IMR-90 (cell line): ENCODE results near the gene TRDN. TPM values are rescaled to one million over a fixed set of nuclear protein-coding genes. Genes with fewer than 3 reads are reported as not detected.

Experiments
- ATAC-seq: fragments of 200-7000 bp; cut with Tn5 transposase; 2 replicates; pipeline ENCODE4 v1.9.1; 2020; ENCODE audit warnings: low read depth, mild to moderate bottlenecking, moderate library complexity
- BruUV-seq: library from RNA; stranded (reverse); fragments of 400-500 nt; replicated peaks from 2 replicates; lab custom pipeline; 2021; lab: Mats Ljungman, UMichigan
- CTCF ChIA-PET: fragments of 300-600 bp; formaldehyde crosslinking; extraction: SDS; loops from one replicate; lab custom pipeline; 2021; ENCODE audit warnings: antibody characterized with exemption; lab: Yijun Ruan, JAX
- POLR2A ChIA-PET: fragments of 300-600 bp; sonication (Branson Sonifier 250); formaldehyde crosslinking; loops from one replicate; lab custom pipeline; 2022; ENCODE audit warnings: antibody characterized with exemption; ENCODE audit not compliant: unreplicated experiment; lab: Charles Lee
- DNase-seq: peaks from one replicate; pipeline ENCODE4 v3.0.0; 2013
- H2AFZ ChIP-seq: replicated peaks from 2 replicates; pipeline ENCODE3; 2013; ENCODE audit warnings: low read length, mild to moderate bottlenecking; ENCODE audit not compliant: poor library complexity
- H2AK5ac ChIP-seq: 2 replicates; pipeline ENCODE4 v1.6.1; 2013; ENCODE audit warnings: low read depth, low read length, inconsistent platforms
- H2AK9ac ChIP-seq: replicated peaks from 2 replicates; pipeline ENCODE3; 2013; ENCODE audit warnings: mild to moderate bottlenecking, low read depth, low read length, moderate library complexity; ENCODE audit not compliant: poor library complexity
- H2BK120ac ChIP-seq: 2 replicates; pipeline ENCODE4 v1.6.1; 2013; ENCODE audit warnings: low read depth, low read length, inconsistent platforms
- H2BK15ac ChIP-seq: 3 replicates; pipeline ENCODE4 v1.6.1; 2013; ENCODE audit warnings: low read depth, low read length, inconsistent platforms
- H2BK20ac ChIP-seq: 2 replicates; pipeline ENCODE4 v1.6.1; 2013; ENCODE audit warnings: low read depth, mild to moderate bottlenecking, inconsistent platforms, low read length, moderate library complexity
- H2BK5ac ChIP-seq: 2 replicates; pipeline ENCODE4 v1.6.1; 2013; ENCODE audit warnings: mild to moderate bottlenecking, low read depth, low read length, inconsistent platforms; ENCODE audit not compliant: poor library complexity, severe bottlenecking
- H3K14ac ChIP-seq: replicated peaks from 2 replicates; pipeline ENCODE4 v1.6.1; 2013; ENCODE audit warnings: low read depth, low read length, inconsistent platforms
- H3K18ac ChIP-seq: 2 replicates; pipeline ENCODE4 v1.6.1; 2013; ENCODE audit warnings: low read depth, low read length, control low read depth
- H3K23ac ChIP-seq: 2 replicates; pipeline ENCODE4 v1.6.1; 2013; ENCODE audit warnings: low read depth, low read length, inconsistent platforms
- H3K27ac ChIP-seq: 2 replicates; pipeline ENCODE4 v1.5.1; 2013; ENCODE audit warnings: mild to moderate bottlenecking, control low read depth, low read length; ENCODE audit not compliant: insufficient read depth
- H3K27me3 ChIP-seq: 2 replicates; pipeline ENCODE4 v1.6.1; 2013; ENCODE audit warnings: low read length; ENCODE audit not compliant: control insufficient read depth, insufficient read depth
- H3K36me3 ChIP-seq: 2 replicates; pipeline ENCODE4 v1.6.1; 2013; ENCODE audit warnings: low read length, mixed read lengths; ENCODE audit not compliant: control insufficient read depth, insufficient read depth
- H3K4ac ChIP-seq: 2 replicates; pipeline ENCODE4 v1.6.1; 2013; ENCODE audit warnings: low read depth, low read length, inconsistent platforms
- H3K4me1 ChIP-seq: 2 replicates; pipeline ENCODE4 v1.6.1; 2013; ENCODE audit warnings: low read length, mixed read lengths; ENCODE audit not compliant: control insufficient read depth, insufficient read depth
- H3K4me2 ChIP-seq: 2 replicates; pipeline ENCODE4 v1.6.1; 2013; ENCODE audit warnings: low read depth, mild to moderate bottlenecking, control low read depth, low read length, moderate library complexity
- H3K4me3 ChIP-seq: 2 replicates; pipeline ENCODE4 v1.5.1; 2013; ENCODE audit warnings: low read depth, mild to moderate bottlenecking, control low read depth, low read length, moderate library complexity; ENCODE audit not compliant: insufficient read depth
- H3K56ac ChIP-seq: 2 replicates; pipeline ENCODE4 v1.6.1; 2013; ENCODE audit warnings: low read length, inconsistent platforms; ENCODE audit not compliant: insufficient read depth; ENCODE audit errors: extremely low read depth
- H3K79me1 ChIP-seq, 2 experiments: 2 replicates each; pipeline ENCODE4 v1.6.1; 2013; ENCODE audit warnings: low read length in 2 of 2, inconsistent platforms in 1 of 2, low read depth in 1 of 2
- H3K9ac ChIP-seq: 2 replicates; pipeline ENCODE4 v1.6.1; 2013; ENCODE audit warnings: low read depth, low read length, control low read depth
- H3K9me1 ChIP-seq: 2 replicates; pipeline ENCODE4 v1.6.1; 2013; ENCODE audit warnings: low read length, inconsistent platforms; ENCODE audit not compliant: insufficient read depth
- H3K9me3 ChIP-seq: 2 replicates; pipeline ENCODE4 v1.6.1; 2013; ENCODE audit warnings: low read length; ENCODE audit not compliant: control insufficient read depth, insufficient read depth
- H4K20me1 ChIP-seq: 2 replicates; pipeline ENCODE4 v1.6.1; 2013; ENCODE audit warnings: low read length, inconsistent platforms; ENCODE audit not compliant: insufficient read depth
- H4K5ac ChIP-seq: 2 replicates; pipeline ENCODE4 v1.6.1; 2013; ENCODE audit warnings: mild to moderate bottlenecking, low read depth, low read length, control low read depth
- H4K8ac ChIP-seq, 2 experiments: 2 replicates each; pipeline ENCODE4 v1.6.1; 2013; ENCODE audit warnings: low read depth in 2 of 2, low read length in 2 of 2, control low read depth in 1 of 2, inconsistent platforms in 1 of 2
- H4K91ac ChIP-seq: 2 replicates; pipeline ENCODE4 v1.6.1; 2013; ENCODE audit warnings: low read depth, low read length, inconsistent platforms; ENCODE audit not compliant: insufficient read depth
- CHD1 ChIP-seq: IDR thresholded peaks from 2 replicates; pipeline ENCODE4 v1.6.1; 2012; ENCODE audit warnings: low read depth, low read length, improper control_type of control experiment
- FOS ChIP-seq: fragments of 150-350 bp; IDR thresholded peaks from 2 replicates; pipeline ENCODE4 v1.6.1; 2016; ENCODE audit warnings: low read depth, low read length
- MXI1 ChIP-seq: IDR thresholded peaks from 2 replicates; pipeline ENCODE4 v1.6.1; 2012; ENCODE audit warnings: low read depth, mild to moderate bottlenecking, low read length, moderate library complexity, borderline replicate concordance
- RAD21 ChIP-seq: IDR thresholded peaks from 2 replicates; pipeline ENCODE4 v1.6.1; 2012; ENCODE audit warnings: low read length, improper control_type of control experiment
- USF2 ChIP-seq: fragments of 150-350 bp; IDR thresholded peaks from 2 replicates; pipeline ENCODE4 v1.6.1; 2017; ENCODE audit warnings: mild to moderate bottlenecking, antibody characterized with exemption, low read length, low read depth
- WGBS, 2 experiments: methylation state at CpG; one replicate each; pipeline versions ENCODE4 v1.1.5 to v1.1.7; 2013; ENCODE audit warnings: missing lambda C conversion rate in 2 of 2; ENCODE audit not compliant: insufficient read length in 1 of 2; ENCODE audit errors: extremely low coverage in 2 of 2; 5-methylcytosine and 5-hydroxymethylcytosine counted together
- dilution Hi-C: fragments of 300-500 bp; cut with HindIII; formaldehyde crosslinking; loops from one replicate; pipeline ENCODE4 v1.14.3; 2018; ENCODE audit warnings: low sequenced_read_pairs; ENCODE audit not compliant: unreplicated experiment
- in situ Hi-C: fragments of 300-500 bp; cut with MboI; formaldehyde crosslinking; loops from 3 replicates; pipeline ENCODE4 v1.14.3; 2019; ENCODE audit warnings: low sequenced_read_pairs, inconsistent platforms, mixed read lengths
- intact Hi-C: fragments of 100-400 bp; cut with micrococcal nuclease; formaldehyde crosslinking; loops from 2 replicates; pipeline ENCODE4 v1.10.0; 2022
- polyA plus RNA-seq, 3 experiments: library from polyadenylated mRNA; depleted of rRNA; stranded (reverse); fragments of >200 nt; gene quantifications; 2 replicates each; pipeline ENCODE4 v1.2.3, GENCODE V29; 2012; ENCODE audit warnings: low replicate concordance in 1 of 3
- total RNA-seq: library from RNA; depleted of rRNA; stranded (reverse); fragments of >200 nt; gene quantifications from 2 replicates; pipeline ENCODE4 v1.2.3, GENCODE V29; 2012

Gene TRDN
- total and polyA plus RNA-seq, 2 of the 4 experiments (the other 2 are of a cell fraction) = not detected

GRCh38 chr6:123677897-123678296 is 41.1 kb upstream of the TRDN start:
- in situ Hi-C loops (no loop called here), intact Hi-C loops (no loop called here), dilution Hi-C loops (no loop called here)
- WGBS, 2 experiments = 25% methylated on average over 1 of the region's 4 CpGs; no CpG with 5 or more reads in 1 of the 2 experiments
- no peak overlapping the region for H2BK5ac ChIP-seq
- DNase-seq (no peak), ATAC-seq (no peak)
- H3K9me1 ChIP-seq = no peaks in the 10 kb centered on the region
- H3K14ac ChIP-seq = no peak overlapping the region
- H3K27me3 ChIP-seq = no peaks in the 10 kb centered on the region
- no peak overlapping the region for H3K4me2 ChIP-seq
- no peak overlapping the region for H4K5ac ChIP-seq
- H3K27ac ChIP-seq = no peak overlapping the region
- no peaks in the 10 kb centered on the region for H3K9me3 ChIP-seq
- no peak overlapping the region for H2AFZ ChIP-seq
- no peak overlapping the region for H3K56ac ChIP-seq
- H4K20me1 ChIP-seq = no peaks in the 10 kb centered on the region
- POLR2A ChIA-PET = no interaction called here
- no peak overlapping the region for H3K4ac ChIP-seq
- no peak overlapping the region for H3K4me3 ChIP-seq
- no peaks in the 10 kb centered on the region for H3K79me1 ChIP-seq
- H2BK20ac ChIP-seq = no peak overlapping the region
- H4K91ac ChIP-seq = no peak overlapping the region
- no TSS peak for BruUV-seq
- TF ChIP-seq RAD21 = no peak
- TF ChIP-seq CHD1 = no peak
- TF ChIP-seq MXI1 = no peak
- no peak for TF ChIP-seq USF2
- TF ChIP-seq FOS = no peak
- no peak overlapping the region for H2AK5ac ChIP-seq
- no peak overlapping the region for H4K8ac ChIP-seq
- H3K4me1 ChIP-seq = no peaks in the 10 kb centered on the region
- H3K23ac ChIP-seq = no peak overlapping the region
- H2AK9ac ChIP-seq = no peak overlapping the region
- H2BK120ac ChIP-seq = no peak overlapping the region
- CTCF ChIA-PET = no interaction called here
- no peak overlapping the region for H3K9ac ChIP-seq
- no peak overlapping the region for H3K18ac ChIP-seq
- H2BK15ac ChIP-seq = no peak overlapping the region
- no peaks in the 10 kb centered on the region for H3K36me3 ChIP-seq
